CD4-positive, alpha-beta T cell treated with Interferon gamma for 1 hour (primary cell): Measurements from ENCODE around the gene OLFML2A.

Experiments used
- DNase-seq: peaks from one replicate; pipeline ENCODE4 v3.0.0-alpha.2; 2020

Gene OLFML2A

DNA sequence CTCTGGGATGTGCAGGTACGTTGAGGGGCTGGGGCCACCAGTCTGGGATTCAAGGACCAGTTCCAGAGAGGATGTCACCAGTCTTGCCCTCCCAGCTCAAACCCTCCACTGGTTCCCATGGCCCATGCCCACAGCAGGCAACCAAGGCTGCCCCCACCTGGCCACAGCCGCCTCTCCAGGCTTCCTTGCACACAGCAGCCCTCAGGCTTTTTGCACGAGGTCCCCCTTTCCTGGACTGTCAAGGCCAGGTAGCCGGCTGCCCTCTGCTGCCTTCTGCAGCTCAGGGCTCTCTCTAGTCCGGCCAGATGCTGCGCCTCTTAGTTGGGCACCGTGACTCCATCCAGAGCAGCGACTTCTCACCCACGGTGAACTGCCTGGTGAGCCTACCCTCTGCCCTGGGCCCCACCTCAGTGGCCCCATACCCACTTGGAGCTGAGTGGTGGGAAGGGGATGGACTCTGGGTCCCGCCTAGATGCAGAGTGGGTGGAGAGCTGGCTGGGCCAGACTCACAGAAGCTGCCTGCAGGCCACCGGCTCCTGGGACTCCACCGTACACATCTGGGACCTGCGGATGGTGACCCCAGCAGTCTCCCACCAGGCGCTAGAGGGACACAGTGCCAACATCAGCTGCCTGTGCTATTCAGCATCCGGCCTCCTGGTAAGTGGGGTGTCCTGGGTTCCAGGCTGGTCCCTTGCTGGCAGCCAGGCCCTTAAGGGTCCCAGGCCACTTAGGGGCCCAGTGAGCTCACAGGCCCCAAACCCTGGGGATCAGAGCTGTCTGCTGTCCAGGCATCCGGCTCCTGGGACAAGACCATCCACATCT lies 79.2 kb downstream of the OLFML2A start:
- no peak for DNase-seq

DNA sequence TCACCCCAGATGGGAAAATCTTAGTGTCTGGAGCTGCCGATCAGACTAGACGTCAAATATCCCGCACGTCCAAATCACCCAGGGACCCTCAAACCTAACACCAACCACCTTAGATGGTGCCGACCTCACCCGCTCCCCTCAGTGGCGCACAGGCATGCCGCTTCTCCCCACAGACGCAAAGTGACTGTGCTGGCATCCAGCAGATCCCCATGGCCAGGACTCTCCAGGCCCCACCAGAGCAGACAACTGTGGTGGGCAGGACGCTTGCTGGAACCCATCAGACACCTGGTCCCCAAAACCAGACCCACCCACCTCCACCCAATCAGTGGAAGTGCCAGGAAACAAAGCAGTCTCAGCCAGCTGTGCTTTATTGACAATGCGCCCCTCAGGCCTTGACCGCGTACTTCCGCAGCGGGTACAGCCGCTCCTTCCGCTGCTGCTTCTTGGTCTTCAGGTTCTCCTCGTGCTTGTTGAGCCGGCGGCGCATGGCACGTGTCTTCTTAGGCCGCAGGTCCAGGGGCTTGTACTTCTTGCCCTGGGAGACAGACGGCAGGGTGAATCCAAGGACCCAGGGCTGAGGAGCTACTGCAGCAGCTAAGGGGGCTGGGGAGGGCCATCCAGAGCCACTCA lies 80.7 kb downstream of the OLFML2A start:
- DNase-seq, result no peak

DNA sequence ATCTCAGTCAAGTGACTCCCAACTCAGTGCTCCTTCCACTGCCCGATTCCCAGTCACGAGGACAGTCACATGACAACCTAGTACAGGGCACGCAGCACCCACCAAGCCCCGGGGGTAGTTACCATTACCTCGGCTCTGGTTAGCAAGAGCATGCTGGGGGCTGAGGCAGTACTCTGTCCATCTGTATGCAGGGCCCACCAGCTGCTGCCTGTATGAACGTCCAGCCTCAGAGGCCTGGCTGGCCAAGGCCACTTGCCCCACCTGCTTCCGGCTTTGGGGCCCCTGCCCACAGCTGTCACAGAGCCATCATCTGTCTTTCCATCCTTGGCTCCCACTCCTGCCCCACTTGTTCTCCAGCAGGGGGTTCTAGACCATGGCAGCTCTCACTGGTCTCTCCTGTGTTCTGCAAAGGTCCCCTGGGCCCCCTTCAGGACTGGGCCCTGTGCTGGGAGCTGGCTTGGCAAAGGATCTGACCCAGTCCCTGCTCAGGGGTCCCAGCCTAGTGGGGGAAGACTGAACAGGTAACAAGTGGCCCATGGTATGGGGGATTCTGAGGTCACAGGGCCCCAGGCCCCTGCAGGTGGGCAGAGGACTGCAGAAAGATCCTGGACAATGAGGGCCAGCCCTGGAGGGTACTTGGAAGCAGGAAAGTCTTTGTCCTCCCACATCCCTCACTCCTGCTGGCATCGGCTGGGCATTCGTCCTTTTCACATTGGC lies 81.6 kb downstream of the OLFML2A start:
- DNase-seq, result no peak

DNA sequence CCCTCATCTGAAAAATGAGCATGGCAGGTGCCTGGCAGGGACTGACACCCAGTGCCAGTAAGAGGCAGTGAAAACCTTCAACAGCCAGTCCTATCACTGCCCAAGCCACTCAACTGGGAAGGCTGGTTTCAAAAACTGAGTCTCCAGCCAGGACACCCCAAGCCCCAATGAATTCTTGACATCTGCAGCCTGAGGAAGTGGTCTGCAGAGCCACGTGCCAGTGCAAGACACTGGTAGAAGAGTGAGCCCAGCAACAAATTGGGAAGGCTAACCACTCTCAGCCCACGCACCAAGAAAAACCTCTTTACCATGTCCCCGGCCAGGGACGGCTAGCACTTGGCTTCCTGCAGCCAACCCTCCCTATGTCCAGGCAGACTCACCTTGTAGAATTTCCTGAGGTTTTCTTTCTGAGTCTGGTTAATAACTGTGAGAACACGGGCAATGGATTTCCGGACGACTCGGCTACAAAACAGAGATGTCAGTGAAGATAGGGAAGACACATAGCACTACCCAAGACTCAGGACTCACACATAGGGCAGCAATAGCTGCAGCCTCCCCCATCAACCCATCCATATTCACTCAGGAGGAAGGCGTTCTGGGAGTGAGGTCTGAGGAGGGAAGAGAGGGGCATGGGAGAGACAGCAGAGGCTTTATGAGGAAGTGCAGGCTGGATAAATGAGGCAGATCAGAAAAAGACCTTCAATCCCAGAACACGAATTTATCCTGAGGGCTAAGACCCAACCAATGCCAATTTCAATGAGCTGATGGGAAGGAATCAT lies 83.1 kb downstream of the OLFML2A start:
- DNase-seq, result no peak

DNA sequence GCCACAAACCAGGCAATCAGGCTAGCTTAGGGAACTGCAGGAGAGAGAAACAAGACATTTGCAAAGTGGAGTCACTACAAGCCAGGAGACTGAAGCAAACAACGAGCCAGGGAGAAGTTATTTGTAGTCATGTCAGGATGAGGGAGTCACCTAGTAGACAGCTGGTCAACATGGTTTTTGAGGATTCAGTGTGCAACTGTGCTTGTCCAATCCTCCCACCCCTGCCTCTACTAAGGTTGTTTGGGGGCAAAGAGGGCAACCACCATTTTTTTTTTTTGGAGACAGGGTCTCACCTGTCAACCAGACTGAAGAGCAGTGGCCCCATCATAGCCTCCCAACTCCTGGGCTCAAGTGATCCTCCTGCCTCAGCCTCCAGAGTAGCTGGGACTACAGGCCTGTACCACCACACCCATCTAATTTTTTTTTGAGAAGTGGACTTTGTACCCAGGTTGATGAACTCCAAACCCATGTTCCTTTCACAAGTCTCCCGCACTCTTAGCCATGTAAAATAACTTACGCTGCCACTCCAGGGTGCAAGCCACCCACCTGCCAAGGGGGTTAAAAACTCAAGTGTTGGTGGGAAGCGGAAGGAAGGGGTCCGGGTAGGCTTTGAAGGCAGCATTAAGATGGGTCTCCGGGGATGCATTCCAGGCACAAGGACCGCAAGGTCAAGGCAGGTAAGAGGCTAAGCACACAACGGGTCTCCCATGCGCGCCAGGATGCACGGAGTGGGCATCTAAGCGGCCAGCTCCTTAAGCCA lies 83.8 kb downstream of the OLFML2A start:
- DNase-seq, result no peak

DNA sequence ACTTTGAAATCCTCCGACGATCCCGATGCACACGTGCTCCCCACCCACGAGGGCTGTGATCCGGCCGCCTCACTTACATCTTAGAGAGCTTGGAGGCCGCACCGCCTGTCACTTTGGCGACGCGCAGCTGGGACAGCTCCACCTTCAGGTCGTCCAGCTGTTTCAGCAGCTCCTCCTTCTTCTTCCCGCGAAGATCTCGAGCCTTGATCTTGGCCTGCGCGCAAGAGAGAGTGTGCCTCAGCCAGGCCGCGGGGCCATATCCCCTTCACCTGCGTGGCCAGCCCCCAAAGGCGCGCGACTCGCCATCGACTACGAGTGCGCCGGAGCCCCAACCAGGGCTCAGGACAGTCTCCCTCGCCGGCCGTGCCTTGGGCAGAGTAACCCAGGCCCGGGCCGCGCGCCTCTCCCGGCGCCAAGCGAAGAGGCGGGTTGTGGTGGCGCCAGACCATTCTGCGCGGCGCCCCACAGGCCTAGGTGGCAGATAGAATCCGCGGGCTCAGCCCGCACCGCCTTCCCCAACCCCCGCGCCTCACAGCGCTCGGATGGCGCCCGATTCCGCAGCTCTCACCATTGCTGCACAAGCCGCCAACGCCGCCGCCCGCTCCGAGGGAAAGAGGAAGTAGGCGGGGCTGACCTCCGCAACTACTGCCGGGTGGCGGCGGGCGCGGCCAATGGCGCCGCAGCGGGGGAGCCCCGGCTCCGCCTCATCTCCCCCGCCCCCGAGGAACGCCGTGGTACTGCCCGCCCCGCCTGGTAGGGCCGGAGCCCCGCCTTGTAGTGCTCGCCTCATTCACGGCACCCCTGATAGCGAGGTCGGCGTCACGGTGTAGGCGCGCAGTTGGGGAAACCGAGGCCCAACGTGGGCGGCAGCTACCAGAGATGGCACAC lies 84.7 kb downstream of the OLFML2A start, which contains the start of the genes ARPC5L and RPL35:
Gene ARPC5L (plus strand): TSS at position 789 of the 888 bp plus-strand sequence. CDS start 7,161 bp downstream, outside the sequence.
Gene RPL35 (minus strand): TSS at position 616 of the 888 bp plus-strand sequence. CDS start 45 bp downstream, at position 571.
- DNase-seq, result peak; percentile 93

DNA sequence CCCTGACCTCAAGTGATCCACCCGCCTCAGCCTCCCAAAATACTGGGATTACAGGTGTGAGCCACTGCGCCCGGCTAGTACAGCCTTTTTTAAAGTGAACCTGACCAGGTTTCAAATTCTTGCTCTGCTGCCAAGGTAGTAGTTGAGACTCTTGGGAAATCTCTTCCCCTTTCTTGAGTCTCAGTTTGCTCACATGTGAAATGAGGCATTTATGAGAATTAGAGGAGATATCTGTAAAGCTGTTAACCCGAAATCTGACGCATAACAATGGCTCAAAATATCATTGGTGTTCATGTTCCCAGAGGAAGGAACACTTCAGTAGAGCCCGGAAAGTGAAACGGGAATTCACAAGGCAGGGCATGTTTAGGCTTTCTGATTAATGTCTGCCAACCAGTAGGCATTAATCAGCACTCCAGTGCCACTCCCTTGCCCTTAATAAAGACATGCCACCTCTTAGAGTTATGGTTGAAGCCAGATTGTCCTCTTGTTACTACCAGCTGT lies 86.5 kb downstream of the OLFML2A start:
- DNase-seq, result no peak
